Spleen (tissue), 11 donors: ENCODE results near the gene NCOR2. TPM values are rescaled to one million over a fixed set of nuclear protein-coding genes. Genes with fewer than 3 reads are reported as not detected.

Experiments
- DNase-seq: peaks from one replicate; pipeline ENCODE4 v3.0.0-alpha.2; 2020
- H3K27ac ChIP-seq, 8 donors: fragments of 200-600 bp; sonication (generic) in 7 of 8; 1 replicate in 4 of 8; 2 replicates in 4 of 8; pipeline versions ENCODE4 v1.5.0 to v1.8.0; 2016 to 2021; ENCODE audit warnings: inconsistent platforms in 4 of 8, mild to moderate bottlenecking in 4 of 8, moderate library complexity in 1 of 8
- H3K27me3 ChIP-seq, 7 donors: fragments of 200-600 bp; sonication (generic) in 6 of 7; replicated peaks in 1 of 7; 1 replicate in 4 of 7; 2 replicates in 3 of 7; pipeline versions ENCODE4 v1.5.0 to v1.8.0; 2016 to 2021; ENCODE audit warnings: inconsistent platforms in 3 of 7, mild to moderate bottlenecking in 1 of 7
- H3K36me3 ChIP-seq, 6 donors: fragments of 200-600 bp; sonication (generic) in 5 of 6; 1 replicate in 4 of 6; 2 replicates in 2 of 6; pipeline versions ENCODE4 v1.5.0 to v1.8.0; 2016 to 2021; ENCODE audit warnings: inconsistent platforms in 2 of 6
- H3K4me1 ChIP-seq, 6 donors: fragments of 200-600 bp; sonication (generic) in 5 of 6; 1 replicate in 3 of 6; 2 replicates in 3 of 6; pipeline versions ENCODE4 v1.5.0 to v1.8.0; 2016 to 2021; ENCODE audit warnings: inconsistent platforms in 3 of 6
- H3K4me3 ChIP-seq, 8 donors: fragments of 200-600 bp; sonication (generic) in 7 of 8; 1 replicate in 4 of 8; 2 replicates in 4 of 8; pipeline versions ENCODE4 v1.5.0 to v1.8.0; 2016 to 2021; ENCODE audit warnings: inconsistent platforms in 4 of 8, mild to moderate bottlenecking in 4 of 8, moderate library complexity in 2 of 8
- H3K9me3 ChIP-seq, 8 donors: fragments of 200-600 bp; sonication (generic) in 7 of 8; 1 replicate in 4 of 8; 2 replicates in 4 of 8; pipeline versions ENCODE4 v1.5.0 to v1.8.0; 2016 to 2021; ENCODE audit warnings: inconsistent platforms in 4 of 8
- POLR2A ChIP-seq, 3 donors: fragments of 450-650 bp; IDR thresholded peaks; one replicate each; pipeline ENCODE4 v1.5.1; 2017; ENCODE audit warnings: antibody characterized with exemption in 3 of 3, mild to moderate bottlenecking in 1 of 3
- POLR2AphosphoS5 ChIP-seq, 3 donors: sonication (generic); formaldehyde crosslinking; IDR thresholded peaks; one replicate each; pipeline ENCODE4 v1.5.1; 2017; ENCODE audit warnings: antibody characterized with exemption in 3 of 3
- WGBS, 5 donors: extraction: QIAGEN DNeasy Blood & Tissue Kit in 3 of 5; methylation state at CpG; one replicate each; pipeline versions ENCODE4 v1.1.5 to v1.1.7; 2013 to 2018; 5-methylcytosine and 5-hydroxymethylcytosine counted together
- intact Hi-C: fragments of 100-400 bp; cut with DNase I; formaldehyde crosslinking; loops from one replicate; pipeline ENCODE4 v1.15.0; 2023; ENCODE audit warnings: low total_unique reads
- polyA plus RNA-seq, 3 donors: library from polyadenylated mRNA; stranded (reverse); fragments of 200-250 nt; gene quantifications; one replicate each; pipeline ENCODE4 v1.2.1, GENCODE V29; 2013
- total RNA-seq, 7 donors: library from RNA; depleted of rRNA in 3 of 7; stranded (reverse); fragments of >200 nt in 3 of 7; fragmentation: NEBNext Ultra II Directional in 4 of 7; extraction: Animal tissue kit (Norgen Biotek cat#: 25700) in 4 of 7; gene quantifications; one replicate each; pipeline versions ENCODE4 v1.1.0 to v1.2.1, GENCODE V29; 2016 to 2021
- TF ChIP-seq, protein P1 (sequence below), 11 experiments: fragments of 200-600 bp in 7 of 11; fragments of 450-650 bp in 4 of 11; sonication (generic) in 4 of 11; IDR thresholded peaks in 8 of 11; conservative IDR thresholded peaks in 3 of 11; 1 replicate in 7 of 11; 2 replicates in 4 of 11; pipeline versions ENCODE4 v1.4.0 to v1.8.0; 2016 to 2021; ENCODE audit warnings: antibody characterized with exemption in 11 of 11, inconsistent platforms in 4 of 11, mild to moderate bottlenecking in 1 of 11
- donor health status: healthy with polysubstance abuse.
- donor health status: DM: no; HTN: no; CAD: no; lungs with moderate emphysema.
- donor health status: DM: no; HTN: no; CAD: no.
- donor health status: Bipolar disorder and iron deficiency.
- donor health status: healthy.
- donor health status: DM: no; HTN: no; CAD: no.
- donor health status: DM: yes; HTN: yes; CAD: no.

Gene NCOR2
- total and polyA plus RNA-seq, 10 donors = 13.2 to 236 (median 157) TPM

DNA sequence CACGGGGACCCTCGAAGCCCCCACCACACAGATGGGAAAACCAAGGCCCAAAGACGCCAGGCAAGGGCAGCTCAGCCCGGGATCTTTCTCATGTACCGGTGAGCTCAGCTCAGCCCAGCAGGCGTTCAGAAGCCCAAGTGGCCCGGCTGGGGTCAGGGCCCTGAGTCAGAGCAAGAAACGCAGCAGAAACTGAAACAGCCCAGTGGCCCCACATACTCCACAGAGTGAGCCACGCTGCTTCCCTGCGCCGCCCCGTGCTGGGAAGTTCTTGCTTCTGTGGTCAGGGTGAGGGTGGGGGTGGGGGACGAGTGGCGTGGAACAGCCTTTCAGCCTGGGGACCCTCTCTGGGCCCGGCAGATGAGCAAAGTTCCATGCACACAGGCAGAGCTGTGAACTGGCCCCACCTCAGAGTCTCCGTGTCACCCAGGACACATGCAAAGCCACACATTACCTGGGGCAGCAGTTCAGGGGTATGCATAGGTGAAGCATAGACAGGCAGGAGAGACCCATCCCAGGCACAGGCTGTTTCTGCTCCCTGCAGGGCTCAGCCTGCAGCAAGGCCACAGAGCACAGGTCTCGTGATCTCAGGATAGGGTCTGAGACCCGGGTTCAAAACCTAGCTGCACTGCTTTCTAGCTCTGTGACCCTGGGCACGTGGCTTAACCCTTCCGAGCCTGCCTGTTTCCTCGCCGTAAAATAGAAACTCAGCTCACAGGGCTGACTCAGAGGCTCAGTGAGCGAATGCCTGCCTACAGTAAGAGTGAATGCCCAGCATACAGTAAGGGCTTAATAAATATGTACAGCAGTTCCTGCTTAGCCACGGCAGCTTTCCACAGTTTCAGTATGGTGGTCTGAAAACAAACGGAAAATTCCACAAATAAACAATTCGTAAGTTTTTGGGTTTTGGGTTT lies 21.6 kb downstream of the NCOR2 start:
- H3K27ac ChIP-seq = peak overlapping the region in 7 of 8 donors; percentile 15 to 70 (median 52)
- peaks cover 60 to 89% (median 83%) of the 10 kb centered on the region in 6 donors for H3K4me1 ChIP-seq
- H3K4me3 ChIP-seq = peak overlapping the region in 3 of 8 donors; percentile 4 to 50 (median 5)
- peaks cover 0 to 7% (median 0%) of the 10 kb centered on the region in 6 donors for H3K36me3 ChIP-seq
- intact Hi-C loops = no loop called here
- DNase-seq = peak; percentile 85
- WGBS, 5 donors = 28 to 53% (median 48%) methylated on average over 18 to 26 of the region's 26 CpGs
- no peaks in the 10 kb centered on the region for H3K27me3 ChIP-seq
- no peak for TF ChIP-seq POLR2A (IDR thresholded peaks at IDR 0.05)
- TF ChIP-seq POLR2AphosphoS5 (IDR thresholded peaks at IDR 0.05) = peak in 2 of 3 donors; percentile 43 to 58
- no peaks in the 10 kb centered on the region for H3K9me3 ChIP-seq

DNA sequence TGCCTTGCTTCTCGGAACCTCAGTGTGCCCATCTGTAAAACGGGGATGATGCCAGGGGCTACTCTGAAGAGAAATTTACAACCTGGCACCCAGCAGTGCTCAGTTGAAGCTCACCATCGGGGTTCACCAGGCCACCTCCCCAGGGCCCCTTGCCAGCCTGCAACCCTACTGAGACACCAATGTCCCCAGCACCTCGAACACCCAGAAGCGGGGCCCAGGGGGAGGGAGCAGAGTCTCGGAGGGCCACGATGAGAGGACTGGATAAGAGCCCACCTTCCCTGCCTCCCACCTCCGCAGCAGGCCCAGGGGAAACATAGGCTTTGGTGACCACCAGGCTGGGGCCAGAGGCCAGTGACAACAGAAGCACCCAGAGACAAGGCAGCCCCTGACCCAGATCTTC lies 22.4 kb downstream of the NCOR2 start:
- 68 to 83% (median 82%) methylated on average over 6 to 8 of the region's 8 CpGs for WGBS, 5 donors
- intact Hi-C loops = no loop called here
- Histone ChIP-seq H3K4me1 (peaks cover 53 to 84% (median 78%) of the 10 kb centered on the region in 6 donors), H3K4me3 (peak overlapping the region in 1 of 8 donors; percentile 50), H3K9me3 (no peaks in the 10 kb centered on the region), H3K36me3 (peaks cover 0 to 7% (median 0%) of the 10 kb centered on the region in 6 donors), H3K27ac (peak overlapping the region in 6 of 8 donors; percentile 22 to 70 (median 54)), H3K27me3 (no peaks in the 10 kb centered on the region)
- DNase-seq = peak; percentile 73
- no peak for TF ChIP-seq POLR2AphosphoS5 (IDR thresholded peaks at IDR 0.05)
- TF ChIP-seq, protein P1, sequence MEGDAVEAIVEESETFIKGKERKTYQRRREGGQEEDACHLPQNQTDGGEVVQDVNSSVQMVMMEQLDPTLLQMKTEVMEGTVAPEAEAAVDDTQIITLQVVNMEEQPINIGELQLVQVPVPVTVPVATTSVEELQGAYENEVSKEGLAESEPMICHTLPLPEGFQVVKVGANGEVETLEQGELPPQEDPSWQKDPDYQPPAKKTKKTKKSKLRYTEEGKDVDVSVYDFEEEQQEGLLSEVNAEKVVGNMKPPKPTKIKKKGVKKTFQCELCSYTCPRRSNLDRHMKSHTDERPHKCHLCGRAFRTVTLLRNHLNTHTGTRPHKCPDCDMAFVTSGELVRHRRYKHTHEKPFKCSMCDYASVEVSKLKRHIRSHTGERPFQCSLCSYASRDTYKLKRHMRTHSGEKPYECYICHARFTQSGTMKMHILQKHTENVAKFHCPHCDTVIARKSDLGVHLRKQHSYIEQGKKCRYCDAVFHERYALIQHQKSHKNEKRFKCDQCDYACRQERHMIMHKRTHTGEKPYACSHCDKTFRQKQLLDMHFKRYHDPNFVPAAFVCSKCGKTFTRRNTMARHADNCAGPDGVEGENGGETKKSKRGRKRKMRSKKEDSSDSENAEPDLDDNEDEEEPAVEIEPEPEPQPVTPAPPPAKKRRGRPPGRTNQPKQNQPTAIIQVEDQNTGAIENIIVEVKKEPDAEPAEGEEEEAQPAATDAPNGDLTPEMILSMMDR (IDR thresholded peaks at IDR 0.05 in 8 of 11, conservative IDR thresholded peaks at IDR 0.05 in 3 of 11) = no peak

DNA sequence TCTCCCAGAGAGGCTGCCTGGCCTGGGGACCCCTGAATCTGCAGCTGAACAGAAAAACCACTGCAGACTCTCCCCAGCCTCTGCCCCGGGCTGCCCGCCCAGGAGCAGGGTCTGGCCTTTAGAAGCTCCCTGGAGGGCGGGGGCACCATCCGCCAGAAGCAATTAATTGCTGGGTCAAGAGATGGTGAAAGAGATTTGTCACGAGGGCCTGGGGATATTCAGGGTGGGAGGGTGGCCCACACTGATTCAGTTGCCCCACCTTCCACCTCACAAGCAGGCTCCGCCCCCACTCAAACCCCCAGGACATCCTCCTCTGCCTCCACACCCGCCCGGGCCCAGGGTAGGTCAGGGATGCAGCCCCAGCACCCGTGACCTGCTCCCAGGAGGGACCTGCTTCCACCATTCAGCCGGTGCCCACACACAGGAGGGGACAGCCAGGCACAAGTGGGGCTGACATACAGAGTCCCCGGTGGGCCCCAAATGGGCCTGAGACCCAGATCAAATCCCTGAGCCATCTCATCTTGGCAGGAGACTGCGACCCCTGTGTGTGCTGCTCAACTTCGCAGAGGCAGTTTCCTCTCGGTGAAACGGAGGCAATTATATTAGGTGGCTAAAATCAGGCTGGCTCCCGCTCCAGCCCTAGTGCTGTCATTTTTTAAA lies 23.0 kb downstream of the NCOR2 start:
- TF ChIP-seq POLR2A (IDR thresholded peaks at IDR 0.05) = no peak
- TF ChIP-seq POLR2AphosphoS5 (IDR thresholded peaks at IDR 0.05) = no peak
- TF ChIP-seq, protein P1 (IDR thresholded peaks at IDR 0.05 in 8 of 11, conservative IDR thresholded peaks at IDR 0.05 in 3 of 11) = no peak
- intact Hi-C loops = no loop called here
- Histone ChIP-seq H3K4me3 (peak overlapping the region in 1 of 8 donors; percentile 32), H3K27ac (peak overlapping the region in 2 of 8 donors; percentile 56 to 70), H3K27me3 (no peaks in the 10 kb centered on the region), H3K9me3 (no peaks in the 10 kb centered on the region), H3K36me3 (peaks cover 0 to 7% (median 0%) of the 10 kb centered on the region in 6 donors), H3K4me1 (peaks cover 47 to 84% (median 78%) of the 10 kb centered on the region in 6 donors)
- peak; percentile 78 for DNase-seq
- 46 to 68% (median 60%) methylated on average over 13 to 16 of the region's 16 CpGs for WGBS, 5 donors

DNA sequence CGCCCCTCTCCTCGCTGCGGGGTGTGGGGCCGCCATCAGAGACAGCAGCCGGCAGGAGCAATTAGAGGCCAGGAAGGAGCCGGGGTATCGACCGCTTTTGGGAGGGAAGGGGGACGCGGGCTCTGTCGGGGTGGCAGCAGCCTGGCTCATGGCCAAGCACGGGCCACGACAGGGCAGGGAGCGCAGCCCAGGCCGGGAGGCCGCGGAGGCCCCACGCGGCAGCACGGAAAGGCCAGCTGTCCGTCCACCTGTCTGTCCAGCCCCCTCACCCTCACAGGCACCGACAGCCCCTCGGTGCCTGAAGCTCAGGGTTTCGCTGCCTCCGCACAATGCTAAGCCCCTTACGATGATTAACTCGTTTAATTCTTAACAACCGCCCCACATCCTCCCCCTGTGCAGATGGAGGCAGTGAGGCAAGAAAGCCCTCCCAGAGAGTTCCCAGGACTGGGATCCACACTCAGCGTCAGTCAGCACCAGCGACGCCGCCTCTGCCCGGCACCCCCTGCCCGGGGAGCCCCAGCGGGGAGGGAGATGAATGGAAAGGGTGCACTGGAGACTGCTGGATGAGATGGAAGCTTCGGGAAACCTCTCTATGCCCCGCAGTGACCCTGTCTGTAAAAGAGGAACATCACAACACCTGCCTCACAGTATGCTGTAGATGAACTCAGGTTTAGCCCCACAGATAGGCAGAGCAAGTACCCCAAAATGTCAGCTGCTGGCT lies 23.7 kb downstream of the NCOR2 start:
- Histone ChIP-seq H3K9me3 (no peaks in the 10 kb centered on the region), H3K36me3 (peaks cover 0 to 7% (median 0%) of the 10 kb centered on the region in 6 donors), H3K4me3 (peak overlapping the region in 1 of 8 donors; percentile 32), H3K27me3 (no peaks in the 10 kb centered on the region), H3K27ac (peak overlapping the region in 3 of 8 donors; percentile 18 to 70 (median 56)), H3K4me1 (peaks cover 44 to 84% (median 78%) of the 10 kb centered on the region in 6 donors)
- WGBS, 5 donors = 59 to 71% (median 61%) methylated on average over 31 to 37 of the region's 37 CpGs
- TF ChIP-seq POLR2AphosphoS5 (IDR thresholded peaks at IDR 0.05) (no peak), POLR2A (IDR thresholded peaks at IDR 0.05) (no peak)
- TF ChIP-seq, protein P1 (IDR thresholded peaks at IDR 0.05 in 8 of 11, conservative IDR thresholded peaks at IDR 0.05 in 3 of 11) = no peak
- peak; percentile 76 for DNase-seq
- intact Hi-C loops = no loop called here
